Heart right ventricle (tissue), 16 donors: Measurements from ENCODE around the gene THSD7A. TPM values are rescaled to one million over a fixed set of nuclear protein-coding genes. Genes with fewer than 3 reads are reported as not detected.

Source experiments
- ATAC-seq, 8 donors: fragments of 200-7000 bp; cut with Tn5 transposase; one replicate each; pipeline ENCODE4 v1.9.1; 2020; ENCODE audit warnings: mild to moderate bottlenecking in 8 of 8, moderate library complexity in 8 of 8, moderate number of reproducible peaks in 1 of 8
- DNase-seq, 2 donors: peaks; one replicate each; pipeline ENCODE4 v3.0.0-alpha.2; 2020
- H3K27ac ChIP-seq, 10 donors: fragments of 200-600 bp; sonication (generic) in 2 of 10; one replicate each; pipeline versions ENCODE4 v1.5.0 to v1.8.0; 2020 to 2022; ENCODE audit warnings: mild to moderate bottlenecking in 3 of 10
- H3K27me3 ChIP-seq, 7 donors: fragments of 200-600 bp; one replicate each; pipeline ENCODE4 v1.8.0; 2021 to 2022; ENCODE audit warnings: mild to moderate bottlenecking in 2 of 7
- H3K36me3 ChIP-seq, 9 donors: fragments of 200-600 bp; sonication (generic) in 1 of 9; one replicate each; pipeline versions ENCODE4 v1.5.0 to v1.8.0; 2020 to 2022; ENCODE audit warnings: mild to moderate bottlenecking in 2 of 9
- H3K4me1 ChIP-seq, 9 donors: fragments of 200-600 bp; sonication (generic) in 1 of 9; one replicate each; pipeline versions ENCODE4 v1.5.0 to v1.8.0; 2020 to 2022; ENCODE audit warnings: mild to moderate bottlenecking in 4 of 9
- H3K4me3 ChIP-seq, 10 donors: fragments of 200-600 bp; sonication (generic) in 2 of 10; one replicate each; pipeline versions ENCODE4 v1.5.0 to v1.8.0; 2020 to 2022; ENCODE audit warnings: mild to moderate bottlenecking in 7 of 10, moderate library complexity in 2 of 10
- H3K9me3 ChIP-seq, 11 donors: fragments of 200-600 bp in 10 of 11; sonication (generic) in 2 of 11; one replicate each; pipeline versions ENCODE4 v1.5.0 to v1.8.0; 2013 to 2022; ENCODE audit warnings: mild to moderate bottlenecking in 2 of 11, control low read depth in 1 of 11, moderate library complexity in 1 of 11
- CTCF ChIP-seq, 9 donors: fragments of 200-600 bp; sonication (generic) in 2 of 9; IDR thresholded peaks; one replicate each; pipeline versions ENCODE4 v1.5.0 to v1.8.0; 2021 to 2022; ENCODE audit warnings: antibody characterized with exemption in 9 of 9, mild to moderate bottlenecking in 5 of 9, moderate library complexity in 1 of 9
- WGBS, 2 donors: extraction: QIAGEN DNeasy Blood & Tissue Kit; methylation state at CpG; one replicate each; pipeline ENCODE4 v1.1.7; 2013; ENCODE audit warnings: inconsistent platforms in 1 of 2; 5-methylcytosine and 5-hydroxymethylcytosine counted together
- intact Hi-C, 10 donors: fragments of 100-400 bp; cut with DNase I; formaldehyde crosslinking; loops; one replicate each; pipeline versions ENCODE4 v1.11.1 to v1.14.2; 2022
- polyA plus RNA-seq, 2 donors: library from polyadenylated mRNA; stranded (reverse); fragments of 200-250 nt; gene quantifications; one replicate each; pipeline ENCODE4 v1.2.3, GENCODE V29; 2013
- total RNA-seq, 10 donors: library from RNA; stranded (reverse); fragmentation: NEBNext Ultra II Directional in 3 of 10; extraction: Animal tissue kit (Norgen Biotek cat#: 25700) in 3 of 10; gene quantifications; one replicate each; pipeline versions ENCODE4 v1.2.1 to v1.2.4, GENCODE V29; 2021 to 2023
- donor health status: Arrhythmogenic right ventricular cardiomyopathy.
- donor health status: ischemic (EF 13 %, LVEDD 7.1; RV severe dilation, severe dysfunction).
- donor health status: healthy with polysubstance abuse.
- donor health status: DM: no; HTN: yes; CAD: no.
- donor health status: DM: no; HTN: no; CAD: no.
- donor health status: ischemic (EF 25% LVEDD 6.9; RV normal size, moderate dysfunction).
- donor health status: ischemic (EF 25% LVEDD 5.7; RV mildly dilated, moderate dysfunction).
- donor health status: healthy.
- donor health status: DM: yes; HTN: yes; CAD: no.
- donor health status: Ischemic cardiomyopathy.
- donor health status: ischemic (EF 35%, LVEDD 5.7; RV mildly dilated, moderate dysfunction).
- donor health status: nonischemic (EF 11% LVEDD 7.7; RV severe dilation, severe dysfunction).
- donor health status: DM: yes; HTN: yes; CAD: no.
- donor health status: PGD.
- donor health status: ischemic (EF 29% LVEDD 5.4; RV normal size, mild dysfunction).
- donor health status: nonischemic (EF 23%, LVEDD 6.1; RV moderate dilation, normal function).

The THSD7A gene
- total and polyA plus RNA-seq, 12 donors, result 0.22 to 3.4 (median 1.2) TPM

- Histone ChIP-seq H3K36me3 (no peaks in the 10 kb centered on the region), H3K4me1 (no peaks in the 10 kb centered on the region), H3K27ac (no peak overlapping the region), H3K27me3 (no peaks in the 10 kb centered on the region), H3K9me3 (peaks cover 0 to 6% (median 0%) of the 10 kb centered on the region in 11 donors), H3K4me3 (peak overlapping the region in 2 of 10 donors; percentile 2 to 4)
- intact Hi-C loops, result no loop called here
- WGBS, 2 donors, result 42 to 44% methylated on average over 2 of the region's 2 CpGs
- TF ChIP-seq CTCF (IDR thresholded peaks at IDR 0.05), result no peak
- ATAC-seq (no peak), DNase-seq (no peak)
Measured at GRCh38 chr7:11847336-11847735, 15.3 kb upstream of the THSD7A start.

GRCh38 chr7:11846361-11846955, 14.5 kb upstream of the THSD7A start:
- ATAC-seq, result no peak
- no peaks in the 10 kb centered on the region for H3K36me3 ChIP-seq
- no peak for TF ChIP-seq CTCF (IDR thresholded peaks at IDR 0.05)
- H3K9me3 ChIP-seq, result peaks cover 0 to 5% (median 0%) of the 10 kb centered on the region in 11 donors
- no peak overlapping the region for H3K27ac ChIP-seq
- H3K27me3 ChIP-seq, result no peaks in the 10 kb centered on the region
- no peak for DNase-seq
- no peaks in the 10 kb centered on the region for H3K4me1 ChIP-seq
- intact Hi-C loops, result no loop called here
- WGBS, 2 donors, result 50% methylated on average over 5 of the region's 5 CpGs
- H3K4me3 ChIP-seq, result no peak overlapping the region

GRCh38 chr7:11843113-11843765, 11.2 kb upstream of the THSD7A start:
- no peak for TF ChIP-seq CTCF (IDR thresholded peaks at IDR 0.05)
- H3K27me3 ChIP-seq, result no peaks in the 10 kb centered on the region
- WGBS, 2 donors, result 62 to 67% methylated on average over 1 of the region's 1 CpG

GRCh38 chr7:11841657-11842056, 9.7 kb upstream of the THSD7A start:
- intact Hi-C loops, result no loop called here
- Histone ChIP-seq H3K9me3 (peaks cover 0 to 28% (median 0%) of the 10 kb centered on the region in 11 donors), H3K4me3 (no peak overlapping the region), H3K36me3 (no peaks in the 10 kb centered on the region), H3K4me1 (no peaks in the 10 kb centered on the region), H3K27ac (no peak overlapping the region), H3K27me3 (no peaks in the 10 kb centered on the region)
- no peak for TF ChIP-seq CTCF (IDR thresholded peaks at IDR 0.05)
- DNase-seq (no peak), ATAC-seq (no peak)

More at GRCh38 chr7:11843113-11843765, 11.2 kb upstream of the THSD7A start:
- Histone ChIP-seq H3K4me1 (no peaks in the 10 kb centered on the region), H3K9me3 (peaks cover 0 to 13% (median 0%) of the 10 kb centered on the region in 11 donors), H3K4me3 (no peak overlapping the region), H3K27ac (no peak overlapping the region), H3K36me3 (no peaks in the 10 kb centered on the region)
- DNase-seq, result no peak
- intact Hi-C loops, result no loop called here
- no peak for ATAC-seq
